Peyer's patch (tissue), 4 donors: ENCODE measurements around the gene SERPINA10.

Source experiments
- POLR2A ChIP-seq, 2 donors: fragments of 450-650 bp; IDR thresholded peaks; one replicate each; pipeline ENCODE4 v1.5.1; 2017; ENCODE audit warnings: antibody characterized with exemption in 2 of 2, mild to moderate bottlenecking in 2 of 2, moderate library complexity in 2 of 2
- TF ChIP-seq, protein P1 (sequence below), 6 experiments: fragments of 450-650 bp in 4 of 6; fragments of 200-600 bp in 2 of 6; sonication (generic) in 1 of 6; IDR thresholded peaks; one replicate each; pipeline ENCODE4 v1.5.1; 2017 to 2019; ENCODE audit warnings: antibody characterized with exemption in 6 of 6, mild to moderate bottlenecking in 3 of 6, moderate library complexity in 1 of 6

DNA sequence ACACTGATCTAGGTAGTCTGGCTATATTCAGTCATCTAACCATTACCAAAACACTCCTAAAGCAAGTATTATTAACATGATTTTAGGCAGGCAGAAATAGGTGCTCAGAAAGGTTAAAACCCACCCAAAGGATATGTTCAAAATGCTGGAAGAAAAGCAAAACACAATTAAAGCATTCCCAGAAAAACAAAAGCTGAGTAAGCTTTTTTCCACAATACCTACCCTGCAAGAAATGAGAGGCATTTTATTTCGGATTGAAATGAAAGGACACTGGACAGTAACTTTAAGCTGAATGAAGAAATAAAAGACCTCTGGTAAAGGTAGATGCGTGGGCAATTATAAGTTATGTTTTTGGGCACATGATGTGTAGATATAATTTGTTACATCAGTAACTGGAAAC is 21.8 kb upstream of the SERPINA10 start:
- TF ChIP-seq, protein P1, sequence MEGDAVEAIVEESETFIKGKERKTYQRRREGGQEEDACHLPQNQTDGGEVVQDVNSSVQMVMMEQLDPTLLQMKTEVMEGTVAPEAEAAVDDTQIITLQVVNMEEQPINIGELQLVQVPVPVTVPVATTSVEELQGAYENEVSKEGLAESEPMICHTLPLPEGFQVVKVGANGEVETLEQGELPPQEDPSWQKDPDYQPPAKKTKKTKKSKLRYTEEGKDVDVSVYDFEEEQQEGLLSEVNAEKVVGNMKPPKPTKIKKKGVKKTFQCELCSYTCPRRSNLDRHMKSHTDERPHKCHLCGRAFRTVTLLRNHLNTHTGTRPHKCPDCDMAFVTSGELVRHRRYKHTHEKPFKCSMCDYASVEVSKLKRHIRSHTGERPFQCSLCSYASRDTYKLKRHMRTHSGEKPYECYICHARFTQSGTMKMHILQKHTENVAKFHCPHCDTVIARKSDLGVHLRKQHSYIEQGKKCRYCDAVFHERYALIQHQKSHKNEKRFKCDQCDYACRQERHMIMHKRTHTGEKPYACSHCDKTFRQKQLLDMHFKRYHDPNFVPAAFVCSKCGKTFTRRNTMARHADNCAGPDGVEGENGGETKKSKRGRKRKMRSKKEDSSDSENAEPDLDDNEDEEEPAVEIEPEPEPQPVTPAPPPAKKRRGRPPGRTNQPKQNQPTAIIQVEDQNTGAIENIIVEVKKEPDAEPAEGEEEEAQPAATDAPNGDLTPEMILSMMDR (IDR thresholded peaks at IDR 0.05), result no peak
- no peak for TF ChIP-seq POLR2A (IDR thresholded peaks at IDR 0.05)
